T-helper 2 cell treated with Interferon-gamma antibody and Interleukin-4, amounts not matched to agents 5 μg/mL and 100 μg/mL, for 36 hours (primary cell): ENCODE results near the gene HDAC3.

ENCODE experiments used
- DNase-seq: peaks from one replicate; pipeline ENCODE4 v3.0.0; 2021; ENCODE audit warnings: low spot score
- H3K27ac Mint-ChIP-seq: one replicate; pipeline ENCODE4 v1.8.0; 2021; ENCODE audit warnings: mild to moderate bottlenecking, mixed read lengths
- H3K27me3 Mint-ChIP-seq: one replicate; pipeline ENCODE4 v1.8.0; 2021; ENCODE audit warnings: low read depth, mixed read lengths
- H3K36me3 Mint-ChIP-seq: one replicate; pipeline ENCODE4 v1.8.0; 2021; ENCODE audit warnings: low read depth, mixed read lengths
- H3K4me1 Mint-ChIP-seq: one replicate; pipeline ENCODE4 v1.8.0; 2021; ENCODE audit warnings: low read depth, mixed read lengths
- H3K4me3 Mint-ChIP-seq: one replicate; pipeline ENCODE4 v1.8.0; 2022; ENCODE audit warnings: mild to moderate bottlenecking, moderate library complexity, mixed read lengths
- H3K9me3 Mint-ChIP-seq: one replicate; pipeline ENCODE4 v1.8.0; 2021; ENCODE audit warnings: mixed read lengths

HDAC3 gene

GRCh38 chr5:141669520-141669919, 32.9 kb upstream of the HDAC3 start:
- no peaks in the 10 kb centered on the region for H3K27me3 Mint-ChIP-seq
- no peaks in the 10 kb centered on the region for H3K36me3 Mint-ChIP-seq
- H3K4me3 Mint-ChIP-seq, result no peak overlapping the region
- H3K27ac Mint-ChIP-seq, result no peak overlapping the region
- peaks cover 4% of the 10 kb centered on the region for H3K4me1 Mint-ChIP-seq
- no peaks in the 10 kb centered on the region for H3K9me3 Mint-ChIP-seq
- DNase-seq, result no peak

GRCh38 chr5:141668601-141669265, 32.1 kb upstream of the HDAC3 start:
- Mint-ChIP-seq H3K4me1 (peaks cover 4% of the 10 kb centered on the region), H3K27ac (no peak overlapping the region), H3K9me3 (no peaks in the 10 kb centered on the region), H3K27me3 (no peaks in the 10 kb centered on the region), H3K36me3 (no peaks in the 10 kb centered on the region), H3K4me3 (no peak overlapping the region)
- DNase-seq, result no peak

GRCh38 chr5:141665995-141666940, 29.6 kb upstream of the HDAC3 start:
- Mint-ChIP-seq H3K27ac (no peak overlapping the region), H3K27me3 (no peaks in the 10 kb centered on the region), H3K4me1 (peaks cover 4% of the 10 kb centered on the region), H3K36me3 (no peaks in the 10 kb centered on the region), H3K4me3 (no peak overlapping the region), H3K9me3 (no peaks in the 10 kb centered on the region)
- no peak for DNase-seq

- Mint-ChIP-seq H3K27ac (no peak overlapping the region), H3K9me3 (no peaks in the 10 kb centered on the region), H3K27me3 (no peaks in the 10 kb centered on the region), H3K4me3 (no peak overlapping the region), H3K4me1 (peaks cover 4% of the 10 kb centered on the region), H3K36me3 (no peaks in the 10 kb centered on the region)
- peak; percentile 62 for DNase-seq
Observed at GRCh38 chr5:141664733-141665461, 28.2 kb upstream of the HDAC3 start.

GRCh38 chr5:141663506-141663905, 26.9 kb upstream of the HDAC3 start:
- Mint-ChIP-seq H3K27ac (no peak overlapping the region), H3K4me1 (peaks cover 4% of the 10 kb centered on the region), H3K9me3 (no peaks in the 10 kb centered on the region), H3K36me3 (no peaks in the 10 kb centered on the region), H3K27me3 (no peaks in the 10 kb centered on the region), H3K4me3 (no peak overlapping the region)
- DNase-seq, result no peak

GRCh38 chr5:141662028-141662427, 25.4 kb upstream of the HDAC3 start:
- Mint-ChIP-seq H3K36me3 (no peaks in the 10 kb centered on the region), H3K9me3 (no peaks in the 10 kb centered on the region), H3K4me1 (peaks cover 4% of the 10 kb centered on the region), H3K27ac (no peak overlapping the region), H3K27me3 (no peaks in the 10 kb centered on the region), H3K4me3 (no peak overlapping the region)
- DNase-seq, result no peak

GRCh38 chr5:141657937-141658545, 21.4 kb upstream of the HDAC3 start:
- Mint-ChIP-seq H3K27ac (no peak overlapping the region), H3K9me3 (no peaks in the 10 kb centered on the region), H3K27me3 (no peaks in the 10 kb centered on the region), H3K4me3 (no peak overlapping the region), H3K4me1 (no peaks in the 10 kb centered on the region), H3K36me3 (no peaks in the 10 kb centered on the region)
- no peak for DNase-seq

- no peaks in the 10 kb centered on the region for H3K27me3 Mint-ChIP-seq
- H3K27ac Mint-ChIP-seq, result no peak overlapping the region
- DNase-seq, result no peak
- H3K4me1 Mint-ChIP-seq, result no peaks in the 10 kb centered on the region
- H3K36me3 Mint-ChIP-seq, result no peaks in the 10 kb centered on the region
- no peaks in the 10 kb centered on the region for H3K9me3 Mint-ChIP-seq
- no peak overlapping the region for H3K4me3 Mint-ChIP-seq
Observed at GRCh38 chr5:141657404-141657803, 20.8 kb upstream of the HDAC3 start.

GRCh38 chr5:141656396-141656795, 19.7 kb upstream of the HDAC3 start:
- Mint-ChIP-seq H3K4me1 (peaks cover 5% of the 10 kb centered on the region), H3K27me3 (no peaks in the 10 kb centered on the region), H3K36me3 (no peaks in the 10 kb centered on the region), H3K4me3 (no peak overlapping the region), H3K27ac (no peak overlapping the region), H3K9me3 (no peaks in the 10 kb centered on the region)
- no peak for DNase-seq

GRCh38 chr5:141655020-141655419, 18.4 kb upstream of the HDAC3 start:
- no peaks in the 10 kb centered on the region for H3K36me3 Mint-ChIP-seq
- peaks cover 13% of the 10 kb centered on the region for H3K4me1 Mint-ChIP-seq
- no peaks in the 10 kb centered on the region for H3K27me3 Mint-ChIP-seq
- no peak for DNase-seq
- H3K27ac Mint-ChIP-seq, result no peak overlapping the region
- no peak overlapping the region for H3K4me3 Mint-ChIP-seq
- H3K9me3 Mint-ChIP-seq, result no peaks in the 10 kb centered on the region

GRCh38 chr5:141654298-141654697, 17.6 kb upstream of the HDAC3 start:
- no peak for DNase-seq
- Mint-ChIP-seq H3K36me3 (peaks cover 2% of the 10 kb centered on the region), H3K27me3 (no peaks in the 10 kb centered on the region), H3K27ac (no peak overlapping the region), H3K4me3 (no peak overlapping the region), H3K9me3 (no peaks in the 10 kb centered on the region), H3K4me1 (peaks cover 17% of the 10 kb centered on the region)

GRCh38 chr5:141651728-141652105, 15.1 kb upstream of the HDAC3 start:
- no peak for DNase-seq
- Mint-ChIP-seq H3K4me3 (peak overlapping the region; percentile 98), H3K4me1 (peaks cover 19% of the 10 kb centered on the region), H3K36me3 (peaks cover 8% of the 10 kb centered on the region), H3K27ac (peak overlapping the region; percentile 81), H3K9me3 (no peaks in the 10 kb centered on the region), H3K27me3 (no peaks in the 10 kb centered on the region)

- H3K27ac Mint-ChIP-seq, result peak within 1 kb of the TSS; percentile 95
- peaks cover 13% of the 10 kb centered on the region for H3K36me3 Mint-ChIP-seq
- no peaks in the 10 kb centered on the region for H3K27me3 Mint-ChIP-seq
- no peaks in the 10 kb centered on the region for H3K9me3 Mint-ChIP-seq
- H3K4me3 Mint-ChIP-seq, result peak within 1 kb of the TSS; percentile 98
- peaks cover 19% of the 10 kb centered on the region for H3K4me1 Mint-ChIP-seq
- DNase-seq, result peak; percentile 80
Observed at GRCh38 chr5:141650851-141651727, 14.4 kb upstream of the HDAC3 start, which contains the start of gene FCHSD1. Gene FCHSD1 (minus strand): TSS chr5:141651418. CDS start chr5:141651368, 50 bp downstream.
